Middle frontal gyrus (tissue), 1 donor: Measurements from ENCODE around the gene SERPINA1.
"Not testable (repeated sequence)": the region's sequence is repeated elsewhere in the genome, so short reads cannot be mapped to it uniquely, and the experiment has no call there.

Experiments
- DNase-seq: peaks from one replicate; pipeline ENCODE4 v3.0.0-alpha.2; 2015; ENCODE audit warnings: low spot score; ENCODE audit errors: extremely low spot score

SERPINA1 gene

GRCh38 chr14:94369766-94370523, 18.5 kb downstream of the SERPINA1 start:
- DNase-seq: not testable (repeated sequence)

DNA sequence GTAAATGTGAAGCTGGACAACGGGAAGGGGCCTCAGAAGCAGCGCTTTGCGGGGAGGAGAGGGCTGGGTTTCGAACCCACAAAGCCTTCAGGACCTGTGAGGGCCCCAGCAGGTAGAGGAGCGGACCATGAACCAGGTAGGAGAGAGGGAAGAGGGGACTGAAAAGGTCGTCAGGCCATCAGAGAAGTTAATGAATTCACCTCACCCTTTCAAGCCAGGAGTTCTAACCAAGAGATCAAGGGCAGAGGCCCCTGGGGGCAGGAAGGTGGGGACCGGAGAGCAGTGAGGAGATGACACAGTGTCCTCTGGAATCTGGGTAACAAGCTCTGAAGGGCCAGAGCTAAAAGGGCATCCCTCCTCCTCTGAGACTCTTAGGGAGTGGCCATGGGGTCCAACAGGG, 19.4 kb downstream of the SERPINA1 start:
- no peak for DNase-seq

GRCh38 chr14:94368243-94368590, 20.2 kb downstream of the SERPINA1 start:
- no peak for DNase-seq

DNA sequence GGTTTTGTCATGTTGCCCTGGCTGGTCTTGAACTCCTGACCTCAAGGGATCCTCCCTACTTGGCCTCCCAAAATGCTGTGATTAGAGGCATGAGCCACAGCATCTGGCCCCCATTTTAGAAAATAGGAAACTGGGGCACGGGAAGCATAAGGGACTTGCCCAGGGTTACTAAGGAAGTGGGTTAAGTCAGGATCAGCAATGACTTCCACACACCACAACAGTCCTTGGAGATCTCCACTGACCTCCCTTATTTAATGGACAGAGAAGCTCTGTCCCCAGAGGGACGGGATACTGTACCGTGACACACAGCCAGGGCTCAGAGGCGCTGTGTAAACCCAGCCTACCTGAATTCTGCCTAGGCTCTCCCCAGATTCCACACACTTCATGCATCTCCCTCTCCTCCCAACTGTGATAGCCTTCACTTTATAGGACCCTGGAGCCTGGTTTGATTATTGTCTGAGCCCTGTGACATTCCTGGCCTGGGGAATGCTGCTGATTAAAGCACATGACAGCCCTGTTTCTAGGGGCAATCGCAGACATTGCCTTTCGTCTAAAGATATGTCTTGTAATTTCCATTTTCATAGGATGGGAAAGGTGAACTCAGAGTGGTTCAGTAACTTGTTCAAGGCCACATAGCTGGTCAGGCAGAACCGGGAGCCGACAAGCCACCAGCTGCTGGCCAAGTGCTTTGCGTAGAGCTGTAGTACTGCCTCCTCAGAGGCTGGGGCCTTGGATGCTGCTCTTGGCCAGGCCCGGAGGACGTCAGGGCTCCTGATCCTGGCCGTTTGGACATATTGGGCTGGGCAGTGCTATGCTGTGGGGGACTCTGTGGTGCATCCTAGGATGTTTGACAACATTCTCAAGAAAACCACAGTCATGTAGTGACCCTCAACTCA, 20.8 kb downstream of the SERPINA1 start:
- DNase-seq: no peak

DNA sequence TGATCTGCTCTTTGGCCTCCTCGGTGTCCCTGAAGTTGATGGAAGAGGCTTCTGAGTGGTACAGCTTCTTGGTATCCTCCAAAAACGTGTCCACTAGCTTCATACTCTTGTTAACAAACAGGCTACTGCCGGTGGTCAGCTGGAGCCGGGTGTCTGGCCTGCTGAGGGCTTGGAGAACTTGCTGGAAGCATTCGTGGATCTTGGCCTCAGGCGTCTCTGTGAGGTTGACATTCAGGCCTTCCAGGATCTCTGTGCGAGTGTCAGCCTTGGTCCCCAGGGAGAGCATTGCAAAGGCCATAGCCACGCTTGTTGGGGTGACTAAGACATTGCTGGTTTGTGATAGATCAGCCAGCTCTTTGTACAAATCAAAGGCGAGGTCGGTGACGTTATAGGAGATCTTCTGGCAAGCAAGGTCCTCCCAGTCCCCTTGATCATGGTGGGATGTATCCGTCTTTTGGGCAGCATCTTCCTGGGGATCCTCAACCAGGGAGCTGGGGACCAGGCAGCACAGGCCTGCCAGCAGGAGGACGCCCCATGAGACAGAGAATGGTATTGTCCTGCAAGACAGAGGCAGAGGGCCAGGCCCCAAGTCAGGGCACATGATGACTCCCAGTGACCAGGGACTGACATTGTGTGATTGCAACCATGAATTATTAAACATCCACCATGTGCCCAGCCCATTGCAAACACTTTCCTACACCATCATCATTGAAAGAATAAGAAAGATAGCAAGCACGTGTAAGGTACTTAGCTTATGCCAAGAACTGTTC, 22.1 kb downstream of the SERPINA1 start, which contains the start of gene SERPINA2:
Gene SERPINA2 (minus strand): TSS at position 553 of the 770 bp plus-strand sequence.
- no peak for DNase-seq

- no peak for DNase-seq
These were observed 22.8 kb downstream of the SERPINA1 start for GRCh38 chr14:94365624-94366023.

GRCh38 chr14:94364964-94365363, 23.4 kb downstream of the SERPINA1 start:
- DNase-seq: no peak

- DNase-seq: no peak
These were observed 24.4 kb downstream of the SERPINA1 start for GRCh38 chr14:94364037-94364436.

DNA sequence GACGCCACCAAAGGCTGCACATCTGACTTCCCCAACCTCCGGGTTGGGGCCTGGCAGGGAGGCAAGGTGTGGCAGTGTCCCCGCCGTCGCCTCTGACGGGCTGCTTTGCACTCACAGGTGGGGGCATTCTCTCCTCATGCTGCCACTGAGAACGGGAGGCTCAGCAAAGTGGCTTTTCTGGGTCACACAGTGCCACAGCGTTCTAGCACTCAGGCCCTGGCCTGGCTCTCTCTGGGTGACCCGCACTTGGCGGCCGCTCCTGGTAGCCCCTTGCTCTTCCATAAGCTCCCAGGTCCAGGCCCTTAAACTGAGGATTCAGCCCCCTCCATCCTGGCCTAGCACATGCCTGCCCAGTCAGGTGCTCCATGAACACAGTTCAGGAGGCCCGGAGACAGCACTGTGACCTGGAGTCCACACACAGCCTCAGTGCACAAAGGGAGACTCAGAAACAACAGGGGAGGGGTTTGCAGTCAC, 25.2 kb downstream of the SERPINA1 start:
- no peak for DNase-seq

GRCh38 chr14:94362614-94363133, 25.7 kb downstream of the SERPINA1 start:
- no peak for DNase-seq

GRCh38 chr14:94361682-94362081, 26.7 kb downstream of the SERPINA1 start:
- DNase-seq: no peak

DNA sequence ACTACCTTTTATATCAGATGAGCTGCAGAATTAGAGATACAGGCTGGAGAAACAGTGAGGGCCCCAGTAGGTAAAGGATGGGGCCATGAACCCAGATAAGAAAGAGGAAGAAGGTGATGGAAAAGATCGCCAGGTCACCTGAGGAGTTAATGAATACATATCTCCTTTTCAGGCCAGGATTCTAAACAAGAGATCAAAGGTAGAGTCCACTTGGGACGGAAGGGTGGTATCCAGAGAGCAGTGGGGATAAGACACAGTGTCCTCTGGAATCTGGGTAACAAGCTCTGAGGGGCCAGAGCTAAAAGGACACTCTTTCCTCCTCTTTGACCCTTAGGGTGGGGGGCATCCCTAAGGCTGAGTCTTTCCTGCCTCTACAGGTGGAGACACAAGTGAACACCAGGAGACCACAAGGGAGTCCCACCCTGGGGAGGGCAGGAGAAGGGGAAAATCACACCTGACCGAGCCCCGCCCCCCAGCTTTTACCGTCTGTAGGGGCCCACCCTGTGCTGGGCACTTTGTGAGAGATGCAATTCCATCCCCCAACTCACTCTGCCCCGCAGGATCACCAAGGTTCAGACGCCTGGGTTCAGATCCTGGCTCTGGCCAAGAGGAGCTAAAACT, 27.3 kb downstream of the SERPINA1 start:
- DNase-seq: no peak

DNA sequence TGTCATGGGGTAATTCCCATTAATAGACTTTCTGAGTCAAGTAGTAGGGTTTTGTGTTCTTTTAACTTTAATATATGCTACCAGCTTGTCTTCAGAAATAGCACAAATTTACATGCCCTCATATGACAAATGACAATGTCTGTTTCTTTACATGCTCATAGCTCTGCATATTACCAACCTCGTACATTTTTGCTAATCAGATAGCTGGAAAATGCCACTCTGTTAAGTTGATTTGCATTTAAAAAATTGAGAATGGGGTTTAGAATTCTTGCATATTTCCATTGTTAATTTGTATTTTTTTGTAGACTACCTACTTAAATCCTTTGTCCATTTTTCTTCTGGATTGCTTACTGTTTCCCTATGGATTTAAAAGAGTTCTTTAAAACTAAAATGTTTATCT, 31.2 kb downstream of the SERPINA1 start:
- no peak for DNase-seq

GRCh38 chr14:94356379-94357056, 31.9 kb downstream of the SERPINA1 start:
- DNase-seq: no peak

GRCh38 chr14:94355191-94355794, 33.1 kb downstream of the SERPINA1 start:
- DNase-seq: no peak

DNA sequence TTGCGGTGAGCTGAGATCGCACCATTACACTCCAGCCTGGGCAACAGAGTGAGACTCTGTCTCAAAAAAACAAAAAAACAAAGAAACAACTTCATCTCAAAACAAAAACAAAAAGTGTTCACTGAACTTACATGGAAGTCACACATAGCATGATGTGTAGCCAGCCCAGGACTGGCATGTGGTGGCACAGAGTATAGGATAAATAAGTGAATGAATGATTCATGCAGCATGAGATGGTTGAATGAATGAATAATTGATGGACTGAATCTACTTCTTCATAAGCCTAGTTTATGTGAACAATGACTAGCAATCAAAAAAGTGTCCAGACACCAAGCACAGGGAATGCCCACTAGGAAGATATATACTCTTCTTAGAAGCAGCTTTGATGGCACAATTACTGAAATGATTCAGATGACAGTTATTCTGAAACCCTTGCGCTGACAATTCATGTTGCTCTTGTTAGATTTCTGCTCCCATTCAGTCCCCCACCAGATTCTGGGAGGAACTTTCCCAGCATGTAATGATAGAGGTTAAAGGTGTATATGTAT, 33.7 kb downstream of the SERPINA1 start:
- DNase-seq: no peak

- not testable (repeated sequence) for DNase-seq
These were observed 34.2 kb downstream of the SERPINA1 start for GRCh38 chr14:94354190-94354589.

GRCh38 chr14:94349276-94349675, 39.1 kb downstream of the SERPINA1 start:
- DNase-seq: no peak

DNA sequence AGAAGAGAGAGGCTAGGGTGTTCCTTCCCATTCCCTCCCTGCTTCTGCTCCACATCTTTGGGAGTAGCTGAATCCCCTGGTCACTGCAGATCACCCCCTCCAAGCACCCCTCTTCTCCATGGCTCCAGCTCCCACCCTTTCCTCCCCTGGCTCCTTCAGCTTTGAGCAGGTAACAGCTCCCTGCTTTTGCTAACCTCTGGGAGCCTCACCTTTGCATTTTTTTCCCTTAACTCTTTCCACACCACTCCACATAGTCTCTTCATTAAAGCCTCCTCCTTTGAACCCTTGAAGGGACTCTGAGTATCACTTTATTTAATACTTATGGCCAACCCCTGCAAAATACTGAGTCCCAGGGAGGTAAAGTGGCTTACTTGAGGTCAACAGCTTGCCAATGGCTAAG, 39.6 kb downstream of the SERPINA1 start:
- no peak for DNase-seq

DNA sequence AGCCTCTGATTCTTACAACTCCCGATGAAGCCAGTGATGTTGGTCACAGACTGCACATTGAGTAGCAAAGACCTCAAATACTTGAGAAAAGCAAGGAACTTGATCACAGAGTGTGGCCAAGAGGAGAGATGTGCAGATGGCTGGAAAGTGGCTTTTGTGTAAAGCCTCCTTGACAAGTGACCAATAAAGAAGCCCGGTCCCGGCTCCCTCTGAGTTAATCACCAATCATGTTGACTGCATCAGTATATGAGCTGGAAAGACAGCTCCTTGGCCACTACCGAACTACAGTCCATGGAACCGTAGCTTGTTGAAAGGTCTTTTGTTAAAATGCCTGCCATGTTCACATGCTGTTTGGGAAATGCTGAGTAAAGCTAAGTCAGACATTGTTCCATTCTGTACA, 41.6 kb downstream of the SERPINA1 start:
- no peak for DNase-seq
